ENCODE data around the gene TNS2. TPM values are rescaled to one million over a fixed set of nuclear protein-coding genes. Genes with fewer than 3 reads are reported as not detected.
A peak's percentile ranks its signal among the peaks of the same experiment; 100 is the strongest.

TNS2 gene
- total and polyA plus RNA-seq, 11 donors: 56.0 to 193 (median 88.4) TPM

DNA sequence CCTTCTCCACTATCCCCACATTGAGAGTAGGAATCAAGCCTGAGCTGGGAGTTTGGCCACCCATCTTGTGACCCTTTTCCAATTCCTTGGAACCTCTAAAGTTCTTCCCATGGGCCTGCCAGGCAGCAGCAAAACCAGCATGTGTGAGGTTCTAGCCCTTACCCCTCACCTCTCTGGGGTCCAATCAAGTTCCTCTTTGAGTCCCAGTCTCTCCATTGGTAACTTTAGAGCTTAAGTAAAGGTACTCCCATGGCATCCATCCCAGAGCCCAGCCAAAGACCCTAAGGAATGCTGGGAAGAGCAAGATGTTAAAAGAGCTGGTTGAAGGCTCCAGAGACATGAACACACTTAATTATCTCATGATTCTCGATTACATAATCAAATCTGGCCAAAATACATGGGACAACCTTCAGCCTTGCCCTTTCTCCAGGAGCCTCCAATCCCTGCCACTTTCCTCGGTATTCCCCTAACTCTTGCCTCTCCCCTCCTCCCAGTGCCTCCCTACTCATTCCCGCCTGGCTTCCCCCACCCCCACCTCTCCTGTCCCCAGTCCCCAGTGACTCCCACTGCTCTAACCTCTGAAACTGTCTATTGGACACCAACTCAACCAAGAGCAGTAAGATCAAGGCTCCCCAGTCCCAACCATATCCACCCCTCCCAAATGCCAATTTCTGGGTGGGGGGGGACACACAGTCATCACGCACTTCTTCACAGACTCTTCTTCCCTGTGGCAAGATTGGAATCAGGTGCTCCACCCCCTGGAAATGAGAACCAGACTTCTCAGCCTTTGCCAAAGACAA, 4.8 kb upstream of the TNS2 start:
- H3K27ac ChIP-seq: peak overlapping the region; percentile 96 to 100 (median 98)
- peak overlapping the region in 9 of 12 donors; percentile 58 to 84 (median 79) for H3K4me3 ChIP-seq
- peaks cover 7 to 65% (median 53%) of the 10 kb centered on the region in 12 donors for H3K4me1 ChIP-seq
- peak in 1 of 5 donors; percentile 9 for DNase-seq
- no peaks in the 10 kb centered on the region for H3K9me3 ChIP-seq
- WGBS, 4 donors: 61 to 74% (median 63%) methylated on average over 4 of the region's 4 CpGs
- H3K27me3 ChIP-seq: no peaks in the 10 kb centered on the region
- ATAC-seq: no peak
- H3K36me3 ChIP-seq: peaks cover 0 to 29% (median 8%) of the 10 kb centered on the region in 9 donors
- no peak for TF ChIP-seq POLR2A (IDR thresholded peaks at IDR 0.05)
- TF ChIP-seq, protein P1, sequence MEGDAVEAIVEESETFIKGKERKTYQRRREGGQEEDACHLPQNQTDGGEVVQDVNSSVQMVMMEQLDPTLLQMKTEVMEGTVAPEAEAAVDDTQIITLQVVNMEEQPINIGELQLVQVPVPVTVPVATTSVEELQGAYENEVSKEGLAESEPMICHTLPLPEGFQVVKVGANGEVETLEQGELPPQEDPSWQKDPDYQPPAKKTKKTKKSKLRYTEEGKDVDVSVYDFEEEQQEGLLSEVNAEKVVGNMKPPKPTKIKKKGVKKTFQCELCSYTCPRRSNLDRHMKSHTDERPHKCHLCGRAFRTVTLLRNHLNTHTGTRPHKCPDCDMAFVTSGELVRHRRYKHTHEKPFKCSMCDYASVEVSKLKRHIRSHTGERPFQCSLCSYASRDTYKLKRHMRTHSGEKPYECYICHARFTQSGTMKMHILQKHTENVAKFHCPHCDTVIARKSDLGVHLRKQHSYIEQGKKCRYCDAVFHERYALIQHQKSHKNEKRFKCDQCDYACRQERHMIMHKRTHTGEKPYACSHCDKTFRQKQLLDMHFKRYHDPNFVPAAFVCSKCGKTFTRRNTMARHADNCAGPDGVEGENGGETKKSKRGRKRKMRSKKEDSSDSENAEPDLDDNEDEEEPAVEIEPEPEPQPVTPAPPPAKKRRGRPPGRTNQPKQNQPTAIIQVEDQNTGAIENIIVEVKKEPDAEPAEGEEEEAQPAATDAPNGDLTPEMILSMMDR (IDR thresholded peaks at IDR 0.05): no peak
- intact Hi-C loops (cut with DNase I): loop anchor here in 2 of 10 donors (5.0 kb wide), 2 partner anchors 38 to 52 kb away; partner anchors contain the start of genes EIF4B (in 1 of the 2) and IGFBP6 (in 1 of the 2)

DNA sequence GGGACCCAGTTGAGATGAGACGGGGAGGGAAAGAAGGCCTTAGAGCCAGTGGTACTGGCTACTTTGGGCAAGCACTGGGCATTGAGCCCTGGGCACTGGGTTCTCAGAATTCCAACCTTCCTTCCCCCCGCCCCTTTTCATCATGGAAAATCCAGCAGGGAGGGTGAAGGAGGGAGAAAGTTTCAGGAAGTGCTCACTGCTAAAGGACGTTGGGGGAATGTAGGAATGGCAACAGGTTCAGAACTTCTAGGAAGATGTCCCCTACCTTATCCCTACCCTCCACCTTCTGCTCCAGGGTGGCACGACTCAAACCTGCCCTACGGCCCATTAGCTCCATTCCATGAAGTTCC, 4.2 kb upstream of the TNS2 start:
- peaks cover 7 to 71% (median 53%) of the 10 kb centered on the region in 12 donors for H3K4me1 ChIP-seq
- H3K36me3 ChIP-seq: peaks cover 0 to 23% (median 2%) of the 10 kb centered on the region in 9 donors
- WGBS, 4 donors: 34 to 45% (median 37%) methylated on average over 5 of the region's 5 CpGs
- no peaks in the 10 kb centered on the region for H3K9me3 ChIP-seq
- ATAC-seq (no peak), DNase-seq (peak in 3 of 5 donors; percentile 32 to 60 (median 37))
- H3K27me3 ChIP-seq: no peaks in the 10 kb centered on the region
- peak in 1 of 2 donors; percentile 52 for TF ChIP-seq POLR2A (IDR thresholded peaks at IDR 0.05)
- TF ChIP-seq, protein P1 (IDR thresholded peaks at IDR 0.05): no peak
- intact Hi-C loops (cut with DNase I): loop anchor here in 2 of 10 donors (5.0 kb wide), 2 partner anchors 38 to 52 kb away; partner anchors contain the start of genes EIF4B (in 1 of the 2) and IGFBP6 (in 1 of the 2)
- H3K27ac ChIP-seq: peak overlapping the region; percentile 96 to 100 (median 98)
- peak overlapping the region in 11 of 12 donors; percentile 57 to 84 (median 77) for H3K4me3 ChIP-seq

DNA sequence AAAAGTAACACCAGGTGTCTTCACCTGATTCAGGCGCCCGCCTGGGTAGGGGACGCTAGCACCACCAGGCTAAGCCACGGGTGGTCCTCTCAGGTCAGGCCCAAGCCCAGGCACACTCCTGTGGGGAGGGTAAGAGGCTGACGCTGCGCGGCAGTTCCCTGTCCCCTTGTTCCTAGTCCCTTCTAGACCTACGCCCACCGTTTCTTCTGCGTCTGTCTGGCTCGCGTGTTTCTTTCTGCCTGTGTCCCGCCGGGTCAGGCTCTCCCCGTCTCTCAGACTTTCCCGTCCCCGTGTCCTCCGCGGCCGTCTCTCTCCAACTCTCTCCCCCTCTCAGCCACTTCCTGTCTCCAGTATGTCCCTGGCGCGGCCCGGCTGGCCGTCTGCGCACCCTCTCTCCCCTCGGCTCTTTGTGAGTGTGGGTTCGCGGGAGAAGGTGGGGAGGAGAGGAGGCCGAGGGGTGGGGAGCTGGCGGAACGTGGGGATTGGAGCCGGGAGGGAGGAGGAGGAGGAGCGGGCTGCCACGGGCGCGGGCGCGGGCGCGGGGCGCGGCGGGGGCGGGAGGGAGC, 3.1 kb upstream of the TNS2 start:
- peak overlapping the region; percentile 57 to 84 (median 75) for H3K4me3 ChIP-seq
- H3K4me1 ChIP-seq: peaks cover 7 to 81% (median 61%) of the 10 kb centered on the region in 12 donors
- peak; percentile 82 to 97 for TF ChIP-seq POLR2A (IDR thresholded peaks at IDR 0.05)
- TF ChIP-seq, protein P1 (IDR thresholded peaks at IDR 0.05): no peak
- DNase-seq (peak; percentile 88 to 94 (median 91)), ATAC-seq (peak; percentile 17 to 55 (median 42))
- no peaks in the 10 kb centered on the region for H3K9me3 ChIP-seq
- 0 to 1% (median 1%) methylated on average over 27 to 43 of the region's 44 CpGs for WGBS, 4 donors
- H3K36me3 ChIP-seq: peaks cover 0 to 14% (median 0%) of the 10 kb centered on the region in 9 donors
- peak overlapping the region; percentile 96 to 100 (median 98) for H3K27ac ChIP-seq
- H3K27me3 ChIP-seq: no peaks in the 10 kb centered on the region
- intact Hi-C loops (cut with DNase I): loop anchor here in 2 of 10 donors (5.0 kb wide), 2 partner anchors 39 to 51 kb away; partner anchors contain the start of genes EIF4B (in 1 of the 2) and IGFBP6 (in 1 of the 2)

Data from heart left ventricle (tissue), 16 donors.